SKM-1 (cell line): Measurements from ENCODE around the gene SLC17A7.
"Not testable (repeated sequence)": the region's sequence is repeated elsewhere in the genome, so short reads cannot be mapped to it uniquely, and the experiment has no call there.

ENCODE experiments used
- DNase-seq: peaks from one replicate; lab custom pipeline; 2025; ENCODE audit not compliant: unreplicated experiment; lab: John Stamatoyannopoulos, UW

The SLC17A7 gene

GRCh38 chr19:49470615-49470978 is 29.3 kb upstream of the SLC17A7 start:
- no peak for DNase-seq

- DNase-seq: no peak
Measured at GRCh38 chr19:49469828-49470614, 28.7 kb upstream of the SLC17A7 start.

GRCh38 chr19:49468746-49469447 is 27.6 kb upstream of the SLC17A7 start:
- DNase-seq: peak; percentile 32

- DNase-seq: no peak
Measured at GRCh38 chr19:49468199-49468598, 26.9 kb upstream of the SLC17A7 start.

GRCh38 chr19:49465371-49465770 is 24.0 kb upstream of the SLC17A7 start:
- DNase-seq: no peak

- DNase-seq: no peak
Measured at GRCh38 chr19:49463960-49464740, 22.8 kb upstream of the SLC17A7 start.

- no peak for DNase-seq
Measured at GRCh38 chr19:49462492-49462891, 21.2 kb upstream of the SLC17A7 start.

- DNase-seq: no peak
Measured at GRCh38 chr19:49461656-49462055, 20.3 kb upstream of the SLC17A7 start.

- DNase-seq: not testable (repeated sequence)
Measured at GRCh38 chr19:49461130-49461529, 19.8 kb upstream of the SLC17A7 start.

- no peak for DNase-seq
Measured at GRCh38 chr19:49459388-49459787, 18.1 kb upstream of the SLC17A7 start.

GRCh38 chr19:49458567-49458903 is 17.2 kb upstream of the SLC17A7 start:
- no peak for DNase-seq

- no peak for DNase-seq
Measured at GRCh38 chr19:49456326-49456725, 15.0 kb upstream of the SLC17A7 start.

- DNase-seq: no peak
Measured at GRCh38 chr19:49455773-49456172, 14.4 kb upstream of the SLC17A7 start.

- DNase-seq: no peak
Measured at GRCh38 chr19:49453757-49454240, 12.5 kb upstream of the SLC17A7 start.

- peak; percentile 61 for DNase-seq
Measured at GRCh38 chr19:49453013-49453756, 11.9 kb upstream of the SLC17A7 start, which contains the start of gene ALDH16A1. Gene ALDH16A1, plus strand, starts transcription at chr19:49453225. Its CDS starts 107 bp downstream, at chr19:49453332.

- DNase-seq: peak; percentile 91
Measured at GRCh38 chr19:49451430-49452181, 10.3 kb upstream of the SLC17A7 start, which contains the start of gene PIH1D1. Gene PIH1D1, minus strand, starts transcription at chr19:49451814. Its CDS starts 240 bp downstream, at chr19:49451574.

GRCh38 chr19:49450405-49450804 is 9.1 kb upstream of the SLC17A7 start:
- no peak for DNase-seq

- no peak for DNase-seq
Measured at GRCh38 chr19:49448432-49448786, 7.1 kb upstream of the SLC17A7 start.

- DNase-seq: no peak
Measured at GRCh38 chr19:49447485-49448431, 6.4 kb upstream of the SLC17A7 start.
